ENCODE results near the gene RAP2B.

RAP2B gene

DNA sequence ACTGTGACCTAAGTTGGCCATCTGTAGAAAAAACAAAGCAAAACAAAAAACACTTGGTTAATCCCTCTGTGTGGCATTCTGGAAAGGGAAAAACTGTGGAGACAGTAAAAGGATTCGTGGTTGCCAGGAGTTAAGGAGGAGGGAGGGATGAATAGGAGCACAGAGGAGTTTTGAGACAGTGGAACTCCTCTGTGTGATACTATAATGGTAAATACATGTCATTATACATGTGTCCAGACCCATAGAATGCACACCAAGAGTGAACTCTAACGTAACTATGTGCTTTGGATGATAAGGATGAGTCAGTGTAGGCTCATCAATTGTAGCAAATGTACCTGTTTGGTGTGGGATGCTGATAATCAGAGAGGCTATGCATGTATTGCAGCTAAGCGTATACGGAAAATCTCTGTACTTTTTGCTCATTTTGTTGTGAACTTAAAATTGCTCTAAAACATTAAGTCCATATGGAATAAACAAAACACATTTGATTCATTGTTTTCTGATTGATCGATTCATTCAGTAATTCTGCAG lies 33.4 kb downstream of the RAP2B start:
- no peak for DNase-seq
- TF ChIP-seq GATA1 (IDR thresholded peaks at IDR 0.05; ENCODE audit: low read depth, low read length) (no peak), POLR2A (IDR thresholded peaks at IDR 0.05; ENCODE audit: low read length) (no peak)

- TF ChIP-seq POLR2A (IDR thresholded peaks at IDR 0.05; ENCODE audit: low read length) = no peak
- TF ChIP-seq GATA1 (IDR thresholded peaks at IDR 0.05; ENCODE audit: low read depth, low read length) = no peak
- DNase-seq = no peak
These were observed 47.6 kb downstream of the RAP2B start for GRCh38 chr3:153209596-153209995.

DNA sequence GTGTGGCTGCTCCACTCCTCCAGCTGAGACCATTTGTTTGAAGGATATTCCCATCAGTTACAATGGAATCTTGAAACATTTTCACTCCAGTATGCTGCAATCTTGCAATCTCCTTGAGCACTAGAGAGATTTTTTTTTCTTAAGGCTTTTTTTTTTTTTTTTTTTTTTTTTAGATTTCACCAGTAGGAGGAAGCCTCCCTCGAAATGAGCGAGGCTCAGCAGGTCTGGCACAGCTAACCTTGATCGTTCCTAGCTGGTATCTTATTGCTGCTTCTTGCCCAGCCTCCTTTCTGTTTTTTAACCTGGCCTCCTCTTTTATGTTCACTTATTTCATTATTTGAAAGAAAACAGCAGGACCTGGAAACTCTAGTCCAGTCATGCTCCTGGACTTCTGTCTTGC lies 48.1 kb downstream of the RAP2B start:
- TF ChIP-seq POLR2A (IDR thresholded peaks at IDR 0.05; ENCODE audit: low read length) (no peak), GATA1 (IDR thresholded peaks at IDR 0.05; ENCODE audit: low read depth, low read length) (no peak)
- DNase-seq = no peak

DNA sequence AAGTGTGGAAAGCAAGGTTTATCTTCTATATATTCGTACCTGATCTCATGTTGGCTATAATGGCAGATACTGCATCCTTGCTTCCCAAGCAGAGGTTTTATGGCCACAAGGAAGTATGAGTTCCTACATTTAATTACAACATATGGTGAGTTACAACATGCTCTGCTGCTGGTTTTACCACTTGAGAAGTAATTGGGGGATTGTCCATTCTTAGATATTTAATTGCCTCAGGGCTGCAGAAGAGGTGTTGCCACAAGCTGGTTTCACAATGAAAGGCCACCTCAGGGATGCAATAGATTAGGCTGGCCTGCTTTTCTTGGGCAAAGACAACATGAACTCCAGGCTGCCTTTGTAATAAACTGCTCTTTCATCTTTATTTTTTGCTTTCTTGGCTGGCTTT lies 48.6 kb downstream of the RAP2B start:
- DNase-seq = no peak
- TF ChIP-seq GATA1 (IDR thresholded peaks at IDR 0.05; ENCODE audit: low read depth, low read length) (no peak), POLR2A (IDR thresholded peaks at IDR 0.05; ENCODE audit: low read length) (no peak)

- DNase-seq = no peak
- no peak for TF ChIP-seq POLR2A (IDR thresholded peaks at IDR 0.05; ENCODE audit: low read length)
- no peak for TF ChIP-seq GATA1 (IDR thresholded peaks at IDR 0.05; ENCODE audit: low read depth, low read length)
These were observed 53.5 kb downstream of the RAP2B start for GRCh38 chr3:153215497-153215896.

GRCh38 chr3:153215966-153216365 lies 53.9 kb downstream of the RAP2B start:
- TF ChIP-seq POLR2A (IDR thresholded peaks at IDR 0.05; ENCODE audit: low read length) (no peak), GATA1 (IDR thresholded peaks at IDR 0.05; ENCODE audit: low read depth, low read length) (no peak)
- DNase-seq = no peak

DNA sequence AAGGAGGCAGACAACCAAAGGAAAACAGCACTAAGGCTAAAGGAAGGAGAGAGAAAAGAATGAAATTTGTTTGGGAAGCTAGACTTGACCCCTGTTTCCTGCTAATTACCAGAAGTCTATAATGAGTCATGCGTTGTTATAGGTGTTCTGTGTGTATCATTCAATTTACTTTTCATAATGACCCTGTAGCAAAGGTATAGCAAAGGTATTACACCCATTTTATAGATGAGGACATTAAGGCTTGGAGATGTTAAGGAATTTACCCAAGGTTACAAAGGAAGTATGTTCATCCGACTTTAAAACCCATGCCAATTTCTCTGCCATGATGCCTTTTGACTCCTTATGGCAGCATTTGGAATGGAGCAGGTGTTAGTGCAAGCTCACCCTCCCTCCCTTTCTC lies 54.9 kb downstream of the RAP2B start:
- TF ChIP-seq POLR2A (IDR thresholded peaks at IDR 0.05; ENCODE audit: low read length) (no peak), GATA1 (IDR thresholded peaks at IDR 0.05; ENCODE audit: low read depth, low read length) (no peak)
- DNase-seq = no peak

DNA sequence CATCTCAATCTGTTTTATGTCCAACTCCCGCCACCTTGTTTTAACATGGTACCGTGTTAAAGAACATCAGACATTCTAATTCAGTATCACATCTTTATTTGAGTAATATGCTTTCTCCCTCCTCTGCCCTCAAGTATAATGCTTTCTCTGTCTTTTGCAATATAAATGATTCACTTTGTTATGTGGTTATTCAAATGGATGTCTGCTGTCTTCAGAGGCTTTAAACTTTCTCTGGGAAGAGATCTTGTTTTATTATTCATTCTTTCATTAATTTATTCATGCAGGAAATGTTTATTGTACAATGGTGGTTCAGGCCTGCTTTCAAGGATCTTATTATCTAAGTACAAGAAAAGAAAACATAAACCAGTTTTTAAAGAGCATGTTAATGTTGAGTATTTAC lies 57.1 kb downstream of the RAP2B start:
- TF ChIP-seq POLR2A (IDR thresholded peaks at IDR 0.05; ENCODE audit: low read length) (no peak), GATA1 (IDR thresholded peaks at IDR 0.05; ENCODE audit: low read depth, low read length) (no peak)
- no peak for DNase-seq

Data from erythroblast (primary cell).